CD4-positive, alpha-beta T cell treated with Interleukin-15 for 4 hours (primary cell): ENCODE measurements around the gene STK10.
A peak's percentile ranks its signal among the peaks of the same experiment; 100 is the strongest.

Experiments used
- DNase-seq: peaks from one replicate; pipeline ENCODE4 v3.0.0-alpha.2; 2020; ENCODE audit warnings: low spot score

Gene STK10

DNA sequence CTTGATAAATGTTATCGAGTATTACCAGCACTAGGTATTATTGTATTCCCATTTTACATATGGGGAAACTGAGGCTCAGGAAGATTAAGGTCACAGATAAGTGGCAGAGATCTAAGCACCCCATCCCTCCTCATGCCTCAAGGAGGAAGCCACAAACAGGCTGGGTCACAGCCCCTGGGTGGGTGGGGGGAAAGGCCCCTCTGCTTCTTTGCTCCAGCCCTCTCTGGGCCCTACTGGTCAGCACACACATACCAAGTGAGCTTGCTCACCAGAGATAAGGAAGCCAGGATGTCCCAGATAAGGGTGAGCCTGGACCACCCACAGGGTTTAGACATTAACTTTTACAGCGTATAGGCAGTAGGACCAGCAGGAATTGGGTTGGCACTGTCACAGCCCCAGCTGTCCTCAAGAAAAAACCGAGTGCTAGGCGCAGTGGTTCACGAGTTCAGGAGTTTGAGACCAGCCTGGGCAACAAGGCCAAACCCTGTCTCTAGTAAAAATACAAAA, 45.3 kb downstream of the STK10 start:
- DNase-seq: no peak

GRCh38 chr5:172141949-172142319, 46.1 kb downstream of the STK10 start:
- DNase-seq: no peak

- no peak for DNase-seq
Measured at GRCh38 chr5:172140866-172141265, 47.2 kb downstream of the STK10 start.

GRCh38 chr5:172140120-172140519, 47.9 kb downstream of the STK10 start:
- DNase-seq: no peak

DNA sequence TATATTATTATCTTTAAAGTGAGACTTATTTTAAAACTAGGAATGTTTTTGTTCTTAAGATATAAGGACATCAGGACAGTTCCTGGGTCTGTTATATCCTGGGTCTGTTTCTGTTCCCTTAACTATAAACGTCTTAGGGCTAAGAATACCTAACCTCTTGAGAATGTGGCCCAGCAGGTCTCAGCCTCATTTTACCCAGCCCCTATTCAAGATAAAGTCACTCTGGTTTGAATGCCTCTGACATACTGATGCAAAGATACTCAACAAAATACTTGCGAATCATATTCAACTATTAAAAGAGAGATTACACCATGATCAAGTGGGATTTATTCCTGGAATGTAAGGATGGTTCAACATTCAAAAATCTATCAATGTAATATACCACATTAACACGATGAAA, 51.0 kb downstream of the STK10 start:
- no peak for DNase-seq

- DNase-seq: peak; percentile 65
Measured at GRCh38 chr5:172133359-172134029, 54.5 kb downstream of the STK10 start.

- DNase-seq: no peak
Measured at GRCh38 chr5:172131690-172132089, 56.3 kb downstream of the STK10 start.

- DNase-seq: no peak
Measured at GRCh38 chr5:172129256-172129910, 58.6 kb downstream of the STK10 start.

- no peak for DNase-seq
Measured at GRCh38 chr5:172127581-172127980, 60.4 kb downstream of the STK10 start.

GRCh38 chr5:172123269-172123692, 64.7 kb downstream of the STK10 start:
- no peak for DNase-seq

DNA sequence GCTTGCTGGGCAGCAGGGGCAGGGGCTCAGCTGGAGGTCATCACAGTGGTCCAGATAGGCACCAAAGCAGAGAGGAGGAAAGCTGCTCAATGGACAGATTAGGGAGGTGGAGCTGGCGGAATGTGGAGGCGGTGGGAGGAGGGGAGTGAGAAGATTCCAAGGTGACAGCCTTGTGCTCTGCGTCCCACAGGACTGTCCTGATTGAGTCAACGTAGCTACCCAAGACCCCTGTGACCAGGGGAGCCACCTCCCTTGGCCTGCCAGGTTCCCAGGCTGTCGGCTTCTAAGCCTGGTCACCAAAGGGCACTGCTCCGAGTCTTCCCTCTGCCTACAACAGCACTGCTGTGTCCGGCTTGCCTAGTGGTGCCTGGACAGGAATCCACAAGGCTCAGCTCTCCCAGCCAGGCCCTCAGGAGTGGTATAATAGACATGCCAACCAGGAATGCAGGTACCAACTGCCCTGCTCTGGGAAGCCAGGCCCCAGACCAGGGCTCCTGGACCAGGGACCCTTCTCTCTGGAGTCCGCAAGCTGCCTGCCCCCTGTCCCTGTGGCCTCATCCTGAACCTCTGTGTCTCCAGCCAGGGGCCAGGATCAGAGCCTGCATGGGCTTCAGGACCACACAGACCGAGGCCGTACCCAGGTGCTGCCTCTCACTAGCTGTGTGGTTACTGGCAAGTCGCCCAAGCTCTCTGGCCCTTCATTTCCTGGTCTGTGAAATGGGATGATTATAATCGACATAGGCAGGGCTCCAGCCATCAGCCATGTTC, 67.9 kb downstream of the STK10 start:
- DNase-seq: no peak

DNA sequence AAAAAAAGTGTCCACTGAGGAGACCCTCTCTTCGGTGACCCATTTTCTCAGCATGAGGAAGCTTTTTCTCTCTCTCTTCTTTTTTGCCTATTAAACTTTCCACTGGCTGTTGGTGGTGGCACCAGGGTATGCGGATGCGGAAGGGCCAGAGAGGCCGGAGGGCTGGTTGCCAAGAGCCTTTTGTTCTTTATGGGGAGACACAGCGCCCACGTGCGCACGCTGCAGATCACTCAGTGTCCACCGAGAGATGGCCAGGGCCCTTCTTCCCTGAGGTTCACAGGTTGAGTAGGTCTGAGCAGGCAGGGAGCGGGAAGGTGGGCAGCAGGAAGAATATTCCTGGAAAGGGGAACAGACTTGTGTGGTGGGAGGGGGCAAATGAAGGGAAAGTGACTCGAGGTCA, 69.1 kb downstream of the STK10 start:
- DNase-seq: no peak

GRCh38 chr5:172117977-172118701, 69.9 kb downstream of the STK10 start:
- no peak for DNase-seq

GRCh38 chr5:172115541-172115982, 72.5 kb downstream of the STK10 start:
- DNase-seq: no peak

DNA sequence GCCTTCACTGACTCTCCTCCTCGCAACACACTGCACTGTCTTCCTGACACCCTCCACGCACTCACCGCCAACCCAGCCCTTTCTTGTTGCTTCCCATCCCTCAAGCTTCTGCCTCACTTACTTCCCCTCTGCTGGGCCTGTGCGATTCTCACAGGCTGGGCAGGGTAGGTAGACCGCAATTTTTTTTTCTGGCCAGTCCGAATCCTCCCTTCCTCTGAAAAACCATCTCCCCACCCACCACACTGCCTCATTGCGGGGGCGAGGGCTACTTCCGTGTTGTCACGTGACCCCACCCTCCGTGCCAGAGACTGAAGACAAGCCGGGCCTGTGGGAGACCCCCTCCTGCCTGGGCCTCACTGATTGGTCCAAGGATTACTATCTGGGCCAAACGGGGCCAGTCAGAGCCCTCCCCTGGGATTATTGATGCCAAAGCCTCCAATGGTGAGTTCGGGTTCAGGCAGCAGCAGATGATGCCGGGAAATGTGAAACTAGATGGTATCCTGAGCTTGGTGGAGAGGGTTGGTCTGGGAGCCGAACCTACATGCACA, 73.1 kb downstream of the STK10 start:
- DNase-seq: peak; percentile 71

DNA sequence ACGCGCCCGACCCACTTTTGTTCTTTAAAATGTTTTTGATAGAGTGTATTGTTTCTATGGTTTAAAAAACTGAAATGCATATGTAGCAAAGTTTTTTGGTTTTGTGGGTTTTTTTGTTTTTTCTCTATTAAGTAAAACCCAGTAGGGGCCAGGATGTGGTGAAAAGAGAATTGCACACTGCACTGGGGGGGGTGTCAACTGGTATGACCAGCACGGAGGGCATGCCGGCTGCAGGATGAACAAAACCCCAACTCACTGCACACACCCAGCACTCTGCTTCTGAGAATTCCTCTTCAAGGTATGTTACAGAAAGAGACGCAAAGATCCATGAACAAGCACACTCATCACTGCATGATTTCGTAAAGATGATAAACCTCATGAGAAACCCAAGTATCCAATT, 75.0 kb downstream of the STK10 start:
- DNase-seq: peak; percentile 94

DNA sequence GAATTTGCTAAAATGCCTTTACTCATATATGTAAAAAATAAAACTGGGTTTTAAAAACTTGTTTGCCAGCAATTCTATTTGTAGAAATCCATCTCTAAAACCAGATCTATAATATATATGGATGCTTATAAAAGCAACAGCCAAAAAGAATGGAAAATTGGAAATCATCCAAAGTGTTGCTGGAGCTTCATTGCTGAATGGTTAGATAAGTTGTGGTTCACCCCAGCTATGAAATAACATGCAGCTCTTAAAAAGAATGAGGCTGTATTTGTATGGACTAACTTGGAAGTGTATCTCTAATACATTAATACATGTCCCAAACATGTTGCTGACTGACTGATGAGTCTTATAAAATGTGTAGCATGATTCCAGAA, 76.2 kb downstream of the STK10 start:
- no peak for DNase-seq

- DNase-seq: peak; percentile 78
Measured at GRCh38 chr5:172110921-172111851, 76.8 kb downstream of the STK10 start.

- DNase-seq: no peak
Measured at GRCh38 chr5:172110260-172110815, 77.7 kb downstream of the STK10 start.

DNA sequence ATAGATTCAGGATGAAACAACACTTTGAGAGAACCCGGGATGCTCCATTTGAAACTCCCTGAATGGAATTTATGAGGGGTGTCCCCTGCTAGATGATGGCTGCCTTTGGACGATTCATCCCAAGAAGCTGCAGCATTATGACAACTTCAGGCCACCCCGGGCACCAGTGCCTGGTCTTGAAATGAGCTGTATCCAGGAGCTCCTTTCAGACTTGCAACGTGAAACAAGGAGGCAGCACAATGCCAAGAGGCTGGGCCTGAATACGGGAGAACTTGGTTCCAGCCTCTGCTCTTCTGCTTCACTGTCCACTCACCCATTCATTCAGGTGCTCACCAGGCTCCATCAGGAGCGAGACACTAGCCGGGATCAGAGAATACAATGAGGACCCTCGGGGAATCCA, 78.3 kb downstream of the STK10 start:
- DNase-seq: no peak

GRCh38 chr5:172107571-172107970, 80.5 kb downstream of the STK10 start:
- no peak for DNase-seq
